Raji (cell line): Measurements from ENCODE around the gene ECHS1.

ENCODE experiments used
- POLR2A ChIP-seq: IDR thresholded peaks from 2 replicates; pipeline ENCODE4 v1.6.1; 2011; ENCODE audit warnings: low read depth, low read length, control low read depth; ENCODE audit not compliant: insufficient read depth

ECHS1 gene

DNA sequence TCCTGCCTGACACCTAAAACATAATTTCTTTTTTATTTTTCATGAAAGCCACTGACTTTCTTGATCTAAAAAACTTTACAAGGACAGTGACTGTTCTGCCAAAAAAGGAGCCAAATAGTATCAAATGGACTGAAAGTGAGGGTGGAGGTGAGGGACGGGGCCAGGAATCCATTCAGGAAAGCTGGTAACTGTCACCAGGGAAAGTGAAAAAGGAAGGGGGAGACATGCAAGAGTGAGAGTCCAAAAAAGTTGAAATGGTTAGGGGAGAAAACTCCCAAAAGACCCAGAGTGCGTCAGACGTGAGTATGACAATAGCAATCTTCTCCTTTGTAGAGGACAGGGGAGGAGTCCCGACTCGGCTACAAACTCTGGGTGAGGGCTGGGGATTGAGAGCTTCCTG is 28.9 kb downstream of the ECHS1 start:
- no peak for TF ChIP-seq POLR2A

DNA sequence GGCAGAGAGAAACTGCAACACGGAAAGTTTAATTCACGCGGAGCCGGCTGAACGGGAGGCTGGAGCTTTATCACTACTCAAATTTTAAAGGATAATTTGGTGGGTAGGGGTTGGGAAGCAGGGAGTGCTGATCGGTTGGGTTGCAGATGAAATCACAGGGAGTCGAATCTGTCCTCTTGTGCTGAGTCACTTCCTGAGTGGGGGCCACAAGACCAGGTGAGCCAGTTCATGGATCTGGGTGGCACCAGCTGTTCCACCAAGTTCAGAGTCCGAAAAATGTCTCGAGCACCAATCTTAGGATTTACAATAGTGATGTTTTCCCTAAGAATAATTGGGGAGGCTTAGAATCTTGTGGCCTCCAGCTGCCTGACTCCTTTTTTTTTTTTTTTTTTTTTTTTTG is 29.6 kb downstream of the ECHS1 start:
- no peak for TF ChIP-seq POLR2A

- no peak for TF ChIP-seq POLR2A
Observed at GRCh38 chr10:133342942-133343341, 30.2 kb downstream of the ECHS1 start.

- no peak for TF ChIP-seq POLR2A
Observed at GRCh38 chr10:133341983-133342382, 31.2 kb downstream of the ECHS1 start.

GRCh38 chr10:133339708-133340380 is 33.3 kb downstream of the ECHS1 start:
- TF ChIP-seq POLR2A, result no peak

DNA sequence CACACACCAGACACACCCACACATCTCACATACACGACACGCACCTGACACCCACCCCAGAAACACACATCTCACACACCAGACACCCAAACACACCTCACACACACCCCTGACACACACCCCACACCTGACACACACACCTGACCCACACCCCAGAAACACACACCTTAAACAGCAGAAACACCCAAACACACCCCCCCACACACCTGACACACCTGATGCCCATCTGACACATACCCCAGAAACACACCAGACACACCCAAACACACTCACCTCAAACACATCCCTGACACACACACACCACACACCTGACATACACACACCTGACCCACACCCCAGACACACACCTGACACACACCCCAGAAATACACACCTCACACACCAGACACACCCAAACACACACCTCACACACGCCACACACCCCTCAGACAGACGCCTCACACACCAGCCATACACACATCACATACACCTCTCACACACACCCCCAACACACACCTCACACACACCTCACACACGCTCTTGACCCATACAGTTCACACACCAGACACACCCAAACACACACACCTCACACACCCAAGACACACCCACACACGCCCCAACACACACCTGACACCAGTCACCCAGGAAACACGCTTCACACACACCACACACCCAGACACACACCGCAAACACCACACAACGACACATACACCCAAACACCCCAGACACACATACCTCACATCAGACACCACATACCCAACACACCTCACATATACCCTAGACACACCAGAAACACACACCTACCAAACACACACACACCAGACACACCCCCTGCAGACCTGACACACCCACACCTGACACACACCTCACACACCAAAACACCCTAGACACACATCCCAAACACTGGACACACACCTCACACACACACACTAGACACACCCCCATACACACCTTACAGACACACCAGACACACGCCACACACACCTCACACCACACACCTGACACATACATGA is 34.8 kb downstream of the ECHS1 start:
- no peak for TF ChIP-seq POLR2A

- TF ChIP-seq POLR2A, result no peak
Observed at GRCh38 chr10:133337370-133337725, 35.8 kb downstream of the ECHS1 start.

- no peak for TF ChIP-seq POLR2A
Observed at GRCh38 chr10:133336577-133337369, 36.4 kb downstream of the ECHS1 start, which contains the start of gene CALY. Gene CALY, minus strand, starts transcription at chr10:133336896. Its CDS starts 7,907 bp downstream, at chr10:133328989.

GRCh38 chr10:133336118-133336576 is 37.0 kb downstream of the ECHS1 start:
- no peak for TF ChIP-seq POLR2A

- no peak for TF ChIP-seq POLR2A
Observed at GRCh38 chr10:133335246-133336117, 37.7 kb downstream of the ECHS1 start.

DNA sequence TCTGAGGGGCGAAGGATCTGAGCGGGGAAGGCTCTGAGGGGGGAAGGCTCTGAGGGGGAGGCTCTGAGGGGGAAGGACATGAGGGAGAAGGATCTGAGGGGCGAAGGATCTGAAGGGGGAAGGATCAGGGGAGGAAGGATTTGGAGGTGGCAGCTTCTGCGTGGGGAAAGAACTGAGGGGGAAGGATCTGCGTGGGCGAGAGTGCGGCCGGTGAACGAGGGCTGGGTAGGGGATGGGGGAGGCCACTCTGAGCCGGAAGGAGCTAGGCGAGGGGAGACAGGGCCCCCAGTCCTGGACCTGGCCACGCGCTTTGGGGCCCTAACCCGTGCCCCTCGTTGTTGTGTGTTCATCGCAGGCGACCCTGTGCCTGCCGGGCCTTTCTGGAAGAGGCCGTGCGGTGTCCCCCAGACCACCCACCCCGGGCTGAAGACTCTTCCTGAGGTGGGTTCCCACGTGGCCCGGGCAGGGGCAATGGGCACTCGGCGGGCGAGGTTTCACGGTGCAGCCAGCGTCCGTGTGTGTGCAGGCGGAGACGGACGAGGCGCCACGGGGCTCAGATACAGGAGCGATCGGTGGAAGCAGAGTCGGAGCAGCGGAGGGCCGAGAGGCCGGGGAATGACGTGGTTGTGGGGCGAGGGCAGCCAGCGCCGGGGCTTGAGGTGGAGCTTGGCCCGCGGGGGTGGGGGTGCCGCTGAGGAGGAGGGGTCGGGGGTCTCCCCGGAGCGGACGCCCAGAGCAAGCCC is 38.5 kb downstream of the ECHS1 start:
- TF ChIP-seq POLR2A, result no peak

DNA sequence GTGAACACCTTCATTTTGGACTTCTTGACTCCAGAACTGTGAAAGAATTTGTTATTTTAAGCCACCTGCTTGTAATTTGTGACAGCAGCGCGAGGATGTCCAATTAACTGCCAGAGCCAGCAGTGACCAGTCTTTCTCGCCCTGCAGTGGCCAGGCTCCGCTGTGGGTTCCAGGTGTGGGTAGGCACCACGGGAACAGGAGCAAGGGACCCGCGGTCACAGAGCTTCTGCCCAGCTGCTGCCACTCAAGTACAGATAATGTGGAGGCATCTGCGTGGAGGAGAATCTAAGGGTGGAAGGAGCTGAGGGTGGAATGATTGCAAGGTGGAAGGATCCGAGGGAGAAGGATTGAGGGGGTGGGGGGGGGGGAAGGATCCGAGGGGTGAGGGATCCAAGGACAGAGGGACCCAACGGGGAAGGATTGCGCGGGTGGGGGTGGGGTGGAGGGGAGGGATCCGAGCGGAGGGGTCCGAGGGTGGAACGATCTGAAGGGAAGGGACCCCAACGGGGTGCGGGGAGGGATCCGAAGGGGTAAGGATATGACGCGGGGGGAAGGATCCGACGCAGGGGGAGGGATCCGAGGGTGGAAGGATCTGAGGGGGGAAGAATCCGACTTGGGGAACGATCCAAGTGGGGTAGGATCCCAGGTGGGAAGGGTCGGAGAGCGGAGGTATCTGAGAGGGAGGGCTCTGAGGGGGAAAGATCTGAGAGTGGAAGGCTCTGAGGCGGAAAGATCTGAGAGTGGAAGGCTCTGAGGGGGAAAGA is 40.0 kb downstream of the ECHS1 start:
- TF ChIP-seq POLR2A, result no peak

DNA sequence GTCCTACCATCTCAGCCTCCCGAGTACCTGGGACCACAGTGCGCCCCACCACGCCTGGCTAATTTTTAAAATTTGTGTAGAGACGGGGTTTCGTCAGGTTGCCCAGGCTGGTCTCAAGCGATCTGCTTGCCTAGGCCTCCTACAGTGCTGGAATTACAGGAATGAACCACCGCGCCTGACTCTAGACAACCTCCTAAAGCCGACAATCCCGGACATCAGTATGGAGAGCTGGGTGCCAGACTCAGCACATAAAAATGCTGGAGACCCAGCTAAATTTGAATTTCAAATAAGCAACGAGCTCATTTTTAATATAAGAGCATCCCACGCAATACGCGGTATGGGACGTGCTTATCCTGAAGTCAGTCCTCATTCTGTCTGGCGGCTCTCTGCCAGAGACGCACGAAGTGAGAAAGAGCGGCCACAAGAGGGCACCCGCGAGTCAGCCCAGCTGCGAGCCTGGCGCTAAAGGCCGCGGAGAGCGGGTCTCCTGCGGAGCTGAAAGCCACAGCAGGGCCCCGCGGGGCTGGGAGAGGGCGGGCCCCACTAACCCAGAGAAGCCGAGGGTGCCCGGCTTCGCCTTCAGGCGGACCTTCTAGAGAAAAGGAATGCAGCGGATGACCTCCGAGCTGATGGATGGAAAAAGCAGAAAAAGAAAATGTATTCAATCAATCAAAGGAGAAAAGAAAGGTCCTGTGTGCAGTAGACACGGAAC is 43.5 kb downstream of the ECHS1 start:
- no peak for TF ChIP-seq POLR2A
